Body of pancreas (tissue), 4 donors: ENCODE measurements around the gene ATXN1.

Experiments
- POLR2A ChIP-seq, 3 donors: fragments of 450-650 bp; IDR thresholded peaks; one replicate each; pipeline ENCODE4 v1.6.1; 2016; ENCODE audit warnings: antibody characterized with exemption in 3 of 3, mild to moderate bottlenecking in 2 of 3
- TF ChIP-seq, protein P1 (sequence below), 7 experiments: fragments of 450-650 bp in 4 of 7; fragments of 200-600 bp in 3 of 7; sonication (generic) in 3 of 7; IDR thresholded peaks; one replicate each; pipeline ENCODE4 v1.5.1; 2016 to 2019; ENCODE audit warnings: antibody characterized with exemption in 7 of 7

DNA sequence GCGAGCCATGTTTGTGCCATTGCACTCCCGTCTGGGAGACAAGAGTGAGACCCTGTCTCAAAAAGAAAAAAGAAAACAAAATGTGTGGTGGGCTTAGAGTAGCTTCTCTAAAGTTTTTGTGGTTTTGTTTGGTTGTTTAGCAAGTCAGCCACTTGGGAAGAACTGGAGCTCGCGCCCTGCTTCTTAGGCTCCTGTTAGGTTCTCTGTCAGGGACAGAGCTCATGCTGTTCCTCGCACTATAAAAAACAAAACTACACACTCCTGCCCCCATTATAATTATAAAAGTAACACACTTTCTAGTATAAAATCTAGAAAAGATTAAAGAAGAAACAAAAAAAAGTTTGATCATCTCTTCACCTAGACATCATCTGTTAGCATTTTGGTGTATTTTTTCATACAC lies 489.8 kb downstream of the ATXN1 start:
- TF ChIP-seq, protein P1, sequence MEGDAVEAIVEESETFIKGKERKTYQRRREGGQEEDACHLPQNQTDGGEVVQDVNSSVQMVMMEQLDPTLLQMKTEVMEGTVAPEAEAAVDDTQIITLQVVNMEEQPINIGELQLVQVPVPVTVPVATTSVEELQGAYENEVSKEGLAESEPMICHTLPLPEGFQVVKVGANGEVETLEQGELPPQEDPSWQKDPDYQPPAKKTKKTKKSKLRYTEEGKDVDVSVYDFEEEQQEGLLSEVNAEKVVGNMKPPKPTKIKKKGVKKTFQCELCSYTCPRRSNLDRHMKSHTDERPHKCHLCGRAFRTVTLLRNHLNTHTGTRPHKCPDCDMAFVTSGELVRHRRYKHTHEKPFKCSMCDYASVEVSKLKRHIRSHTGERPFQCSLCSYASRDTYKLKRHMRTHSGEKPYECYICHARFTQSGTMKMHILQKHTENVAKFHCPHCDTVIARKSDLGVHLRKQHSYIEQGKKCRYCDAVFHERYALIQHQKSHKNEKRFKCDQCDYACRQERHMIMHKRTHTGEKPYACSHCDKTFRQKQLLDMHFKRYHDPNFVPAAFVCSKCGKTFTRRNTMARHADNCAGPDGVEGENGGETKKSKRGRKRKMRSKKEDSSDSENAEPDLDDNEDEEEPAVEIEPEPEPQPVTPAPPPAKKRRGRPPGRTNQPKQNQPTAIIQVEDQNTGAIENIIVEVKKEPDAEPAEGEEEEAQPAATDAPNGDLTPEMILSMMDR (IDR thresholded peaks at IDR 0.05), result no peak
- TF ChIP-seq POLR2A (IDR thresholded peaks at IDR 0.05), result no peak
